Measurements from ENCODE around the gene PSMA6. TPM values are rescaled to one million over a fixed set of nuclear protein-coding genes. Genes with fewer than 3 reads are reported as not detected.

Gene PSMA6
- total and polyA plus RNA-seq, 2 of the 13 experiments (the other 11 are each of a cell fraction or from before 2014, with no cell fraction given) = 525 to 1,109 TPM

- TF ChIP-seq FOXP4 (CRISPR knock-in tag; IDR thresholded peaks at IDR 0.05) (0 out of 2 replicates have a peak, but pooled peaks have one; percentile 25), ZZZ3 (CRISPR knock-in tag; IDR thresholded peaks at IDR 0.05; ENCODE audit: borderline replicate concordance) (peak; percentile 1; the same call in 1 of the 2 replicates), ZMYM4 (CRISPR knock-in tag; IDR thresholded peaks at IDR 0.05) (no peak), MEF2D (CRISPR knock-in tag; IDR thresholded peaks at IDR 0.05) (no peak), FIP1L1 (IDR thresholded peaks at IDR 0.05; ENCODE audit: borderline replicate concordance, insufficient read depth, low read depth, low read length) (no peak), SIN3A (IDR thresholded peaks at IDR 0.05; ENCODE audit: borderline replicate concordance, low read depth, low read length) (peak; percentile 39; the same call in 1 of the 2 replicates), SPEN (CRISPR knock-in tag; IDR thresholded peaks at IDR 0.05; ENCODE audit: low read depth) (peak; percentile 68; the same call in 1 of the 2 replicates), ZNF143 (CRISPR knock-in tag; IDR thresholded peaks at IDR 0.05) (0 out of 2 replicates have a peak, but pooled peaks have one; percentile 2), MAF1 (CRISPR knock-in tag; IDR thresholded peaks at IDR 0.05; ENCODE audit: borderline replicate concordance) (0 out of 2 replicates have a peak, but pooled peaks have one; percentile 29), SMAD9 (CRISPR knock-in tag; IDR thresholded peaks at IDR 0.05) (0 out of 2 replicates have a peak, but pooled peaks have one; percentile 20), KLF12 (CRISPR knock-in tag; IDR thresholded peaks at IDR 0.05; ENCODE audit: borderline replicate concordance) (no peak), ZNF615 (CRISPR knock-in tag; IDR thresholded peaks at IDR 0.05; ENCODE audit: borderline replicate concordance) (no peak), ZKSCAN1 (IDR thresholded peaks at IDR 0.05; ENCODE audit: low read length) (peak; percentile 88), ATF5 (CRISPR knock-in tag; IDR thresholded peaks at IDR 0.05; ENCODE audit: low read depth) (0 out of 2 replicates have a peak, but pooled peaks have one; percentile 14), JUNB (CRISPR knock-in tag; IDR thresholded peaks at IDR 0.05; ENCODE audit: borderline replicate concordance) (no peak), ARHGAP35 (CRISPR knock-in tag; IDR thresholded peaks at IDR 0.05; ENCODE audit: borderline replicate concordance) (no peak), ZNF768 (CRISPR knock-in tag; IDR thresholded peaks at IDR 0.05) (no peak; the same call in 1 of the 2 replicates), ZNF20 (CRISPR knock-in tag; IDR thresholded peaks at IDR 0.05) (no peak), HOXA3 (CRISPR knock-in tag; IDR thresholded peaks at IDR 0.05) (peak; percentile 54; the same call in 1 of the 2 replicates), ETS1 (CRISPR knock-in tag; IDR thresholded peaks at IDR 0.05) (0 out of 2 replicates have a peak, but pooled peaks have one; percentile 20)
- TF ChIP-seq, protein P1, sequence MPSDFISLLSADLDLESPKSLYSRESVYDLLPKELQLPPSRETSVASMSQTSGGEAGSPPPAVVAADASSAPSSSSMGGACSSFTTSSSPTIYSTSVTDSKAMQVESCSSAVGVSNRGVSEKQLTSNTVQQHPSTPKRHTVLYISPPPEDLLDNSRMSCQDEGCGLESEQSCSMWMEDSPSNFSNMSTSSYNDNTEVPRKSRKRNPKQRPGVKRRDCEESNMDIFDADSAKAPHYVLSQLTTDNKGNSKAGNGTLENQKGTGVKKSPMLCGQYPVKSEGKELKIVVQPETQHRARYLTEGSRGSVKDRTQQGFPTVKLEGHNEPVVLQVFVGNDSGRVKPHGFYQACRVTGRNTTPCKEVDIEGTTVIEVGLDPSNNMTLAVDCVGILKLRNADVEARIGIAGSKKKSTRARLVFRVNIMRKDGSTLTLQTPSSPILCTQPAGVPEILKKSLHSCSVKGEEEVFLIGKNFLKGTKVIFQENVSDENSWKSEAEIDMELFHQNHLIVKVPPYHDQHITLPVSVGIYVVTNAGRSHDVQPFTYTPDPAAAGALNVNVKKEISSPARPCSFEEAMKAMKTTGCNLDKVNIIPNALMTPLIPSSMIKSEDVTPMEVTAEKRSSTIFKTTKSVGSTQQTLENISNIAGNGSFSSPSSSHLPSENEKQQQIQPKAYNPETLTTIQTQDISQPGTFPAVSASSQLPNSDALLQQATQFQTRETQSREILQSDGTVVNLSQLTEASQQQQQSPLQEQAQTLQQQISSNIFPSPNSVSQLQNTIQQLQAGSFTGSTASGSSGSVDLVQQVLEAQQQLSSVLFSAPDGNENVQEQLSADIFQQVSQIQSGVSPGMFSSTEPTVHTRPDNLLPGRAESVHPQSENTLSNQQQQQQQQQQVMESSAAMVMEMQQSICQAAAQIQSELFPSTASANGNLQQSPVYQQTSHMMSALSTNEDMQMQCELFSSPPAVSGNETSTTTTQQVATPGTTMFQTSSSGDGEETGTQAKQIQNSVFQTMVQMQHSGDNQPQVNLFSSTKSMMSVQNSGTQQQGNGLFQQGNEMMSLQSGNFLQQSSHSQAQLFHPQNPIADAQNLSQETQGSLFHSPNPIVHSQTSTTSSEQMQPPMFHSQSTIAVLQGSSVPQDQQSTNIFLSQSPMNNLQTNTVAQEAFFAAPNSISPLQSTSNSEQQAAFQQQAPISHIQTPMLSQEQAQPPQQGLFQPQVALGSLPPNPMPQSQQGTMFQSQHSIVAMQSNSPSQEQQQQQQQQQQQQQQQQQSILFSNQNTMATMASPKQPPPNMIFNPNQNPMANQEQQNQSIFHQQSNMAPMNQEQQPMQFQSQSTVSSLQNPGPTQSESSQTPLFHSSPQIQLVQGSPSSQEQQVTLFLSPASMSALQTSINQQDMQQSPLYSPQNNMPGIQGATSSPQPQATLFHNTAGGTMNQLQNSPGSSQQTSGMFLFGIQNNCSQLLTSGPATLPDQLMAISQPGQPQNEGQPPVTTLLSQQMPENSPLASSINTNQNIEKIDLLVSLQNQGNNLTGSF (CRISPR knock-in tag; IDR thresholded peaks at IDR 0.05) = 0 out of 2 replicates have a peak, but pooled peaks have one; percentile 27
Measured at GRCh38 chr14:35342489-35343010, 50.4 kb downstream of the PSMA6 start (continued).
